Measurements from ENCODE around the gene OR56B1. TPM values are rescaled to one million over a fixed set of nuclear protein-coding genes. Genes with fewer than 3 reads are reported as not detected.

Gene OR56B1
- total RNA-seq: not detected

GRCh38 chr11:5736396-5736795, at the start of gene OR56B1:
Gene OR56B1 (plus strand): TSS chr11:5736448. CDS start chr11:5736517, 69 bp downstream.

GRCh38 chr11:5689551-5689983, 46.7 kb upstream of the OR56B1 start, which contains the start of gene TRIM22:
Gene TRIM22 (plus strand): TSS chr11:5689790. CDS start chr11:5696233, 6,443 bp downstream.

GRCh38 chr11:5753943-5754342, 17.7 kb downstream of the OR56B1 start, which contains the start of gene OR52N4:
Gene OR52N4 (plus strand): TSS chr11:5754243. CDS start chr11:5754741, 498 bp downstream.

GRCh38 chr11:5783255-5783654, 47.0 kb downstream of the OR56B1 start, which contains the start of gene OR52N5:
Gene OR52N5 (minus strand): TSS chr11:5783355. CDS start chr11:5778634, 4,721 bp downstream.

Other genes starting within 250 kb of the OR56B1 start
- gene OR52D1, start 247.8 kb upstream of the OR56B1 start, total RNA-seq: not detected
- 0.82 TPM for gene UBQLN3, start 226.5 kb upstream of the OR56B1 start, total RNA-seq
- 1.5 TPM for gene UBQLNL, start 219.7 kb upstream of the OR56B1 start, total RNA-seq
- gene OR52H1, start 187.9 kb upstream of the OR56B1 start, total RNA-seq: 2.3 TPM
- gene OR52B6, start 155.6 kb upstream of the OR56B1 start, total RNA-seq: not detected
- gene TRIM6, start 139.8 kb upstream of the OR56B1 start, total RNA-seq: 19.2 TPM
- gene TRIM34, start 111.4 kb upstream of the OR56B1 start, total RNA-seq: 8.1 TPM
- 37.5 TPM for gene TRIM5, start 51.4 kb upstream of the OR56B1 start, total RNA-seq
- 22.4 TPM for gene TRIM22, start 46.7 kb upstream of the OR56B1 start, total RNA-seq
- gene OR52N4, start 17.8 kb downstream of the OR56B1 start, total RNA-seq: not detected
- not detected for gene OR52N5, start 46.9 kb downstream of the OR56B1 start, total RNA-seq
- gene OR52N1, start 54.8 kb downstream of the OR56B1 start, total RNA-seq: not detected
- not detected for gene OR52N2, start 72.5 kb downstream of the OR56B1 start, total RNA-seq
- gene OR52E6, start 105.4 kb downstream of the OR56B1 start, total RNA-seq: not detected
- not detected for gene OR52E8, start 121.2 kb downstream of the OR56B1 start, total RNA-seq
- gene OR52E4, start 144.2 kb downstream of the OR56B1 start, total RNA-seq: not detected
- not detected for gene OR52E5, start 156.8 kb downstream of the OR56B1 start, total RNA-seq
- gene OR56A3, start 205.8 kb downstream of the OR56B1 start, total RNA-seq: not detected
- not detected for gene OR56A5, start 232.0 kb downstream of the OR56B1 start, total RNA-seq

All from metanephros (tissue), 1 donor.